ENCODE results near the gene OTUB2. TPM values are rescaled to one million over a fixed set of nuclear protein-coding genes. Genes with fewer than 3 reads are reported as not detected.

The OTUB2 gene
- total RNA-seq, result 0.27 TPM
- long read RNA-seq, result 0 reads

DNA sequence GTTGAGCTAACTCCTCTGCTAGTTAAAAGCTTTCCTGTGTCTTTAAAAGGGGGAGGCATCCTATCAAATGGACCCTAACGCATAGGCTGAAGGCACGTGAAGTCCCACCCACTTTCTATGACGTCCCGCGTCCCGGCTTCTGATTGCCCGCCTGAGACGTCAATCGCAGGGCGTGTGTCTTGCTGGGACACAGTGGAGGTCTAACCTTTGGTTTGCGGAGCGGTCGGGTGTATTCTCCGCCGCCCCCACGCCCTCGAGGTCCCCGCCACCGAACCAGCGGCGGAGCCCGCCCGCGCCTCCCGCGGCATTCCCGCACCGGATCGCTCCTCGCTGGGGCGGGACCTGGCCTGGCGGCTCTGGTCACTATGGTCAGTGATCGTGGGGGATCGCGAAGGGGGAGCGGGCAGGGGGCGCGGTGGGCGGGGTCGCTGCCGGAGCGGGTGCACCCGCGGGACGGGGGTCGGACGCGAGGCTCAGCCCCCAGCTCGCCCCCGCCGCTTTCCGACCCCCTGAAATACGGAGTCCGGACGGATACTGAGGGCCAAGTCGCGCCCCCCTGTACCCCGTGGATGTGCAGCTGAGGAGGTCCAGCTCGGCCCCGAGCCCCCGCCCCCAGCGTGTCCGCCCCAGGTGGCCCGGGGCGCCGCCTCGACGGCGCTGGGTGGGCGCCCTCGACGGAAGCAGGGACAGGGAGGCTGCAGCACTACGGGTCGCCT, at the start of gene OTUB2:
Gene OTUB2 (plus strand): TSS at position 168 of the 716 bp plus-strand sequence. CDS start 198 bp downstream, at position 366.
- intact Hi-C loops (cut with micrococcal nuclease), result no loop called here
- H3K4me1 ChIP-seq, result peaks cover 7% of the 10 kb centered on the region
- H3K36me3 ChIP-seq, result no peaks in the 10 kb centered on the region
- H3K27ac ChIP-seq (replicated peaks), result no peak within 1 kb of the TSS
- H3K4me3 ChIP-seq, result peak within 1 kb of the TSS; percentile 82
- TF ChIP-seq CTCF (IDR thresholded peaks at IDR 0.05; ENCODE audit: borderline replicate concordance), result no peak
- H3K27me3 ChIP-seq (ENCODE audit: low read depth), result no peaks in the 10 kb centered on the region
- peak; percentile 97 for DNase-seq
- H3K9me3 ChIP-seq (replicated peaks), result no peaks in the 10 kb centered on the region

DNA sequence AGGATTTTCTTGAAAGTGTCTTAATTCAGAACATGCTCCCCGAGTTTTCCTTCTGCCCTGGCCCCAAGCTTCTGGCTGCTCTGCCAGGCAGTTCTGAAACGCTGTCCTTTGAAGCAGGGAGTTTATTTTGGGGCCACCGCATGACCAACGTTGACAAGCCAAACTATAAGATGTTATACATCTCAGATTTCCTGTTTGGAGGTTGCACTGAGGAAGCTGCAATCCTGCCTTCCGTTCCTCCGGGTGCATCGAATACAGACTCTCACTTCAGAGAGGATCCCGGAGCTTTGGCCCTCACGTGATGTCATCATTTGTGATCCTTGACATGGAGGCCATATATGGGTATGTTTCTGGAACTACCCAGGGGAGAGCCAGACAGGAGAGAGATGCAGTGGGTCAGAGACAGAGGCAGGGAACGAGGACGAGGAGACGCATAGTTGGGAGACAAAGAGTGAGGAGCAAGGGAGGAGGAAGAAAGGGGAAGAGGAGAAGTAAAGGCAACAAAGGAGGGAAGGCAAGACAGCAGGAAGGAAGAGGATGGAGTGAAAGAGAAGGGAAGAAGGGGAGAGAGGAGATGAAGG, 49.6 kb upstream of the OTUB2 start, which contains the start of gene ASB2:
Gene ASB2 (minus strand): TSS at position 94 of the 581 bp plus-strand sequence. CDS start 12,031 bp downstream, outside the sequence.
- no peak for DNase-seq
- peak within 1 kb of the TSS; percentile 67 for H3K4me3 ChIP-seq
- H3K4me1 ChIP-seq, result peaks cover 68% of the 10 kb centered on the region
- no peaks in the 10 kb centered on the region for H3K27me3 ChIP-seq (ENCODE audit: low read depth)
- peak within 1 kb of the TSS; percentile 89 for H3K27ac ChIP-seq (replicated peaks)
- TF ChIP-seq CTCF (IDR thresholded peaks at IDR 0.05; ENCODE audit: borderline replicate concordance), result no peak
- H3K36me3 ChIP-seq, result no peaks in the 10 kb centered on the region
- intact Hi-C loops (cut with micrococcal nuclease), result no loop called here
- no peaks in the 10 kb centered on the region for H3K9me3 ChIP-seq (replicated peaks)

DNA sequence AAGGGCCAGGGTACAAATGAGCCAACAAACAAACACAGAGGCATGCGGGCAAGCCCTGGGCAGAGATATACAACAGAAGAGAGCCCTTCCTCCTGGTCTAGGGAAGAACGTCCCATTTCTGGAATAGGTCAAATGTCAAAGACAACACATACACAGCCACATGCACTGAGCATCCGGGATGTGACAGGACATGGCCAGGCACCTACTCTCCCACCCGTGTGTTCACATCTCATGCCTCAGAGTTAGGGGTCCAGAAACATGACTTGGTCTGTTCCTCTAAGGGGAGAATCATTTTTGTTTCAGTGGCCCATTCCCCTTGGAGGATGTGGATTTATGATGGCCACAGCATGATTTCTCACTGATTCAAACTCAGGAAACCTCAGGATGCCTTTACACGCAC, 49.0 kb upstream of the OTUB2 start:
- TF ChIP-seq CTCF (IDR thresholded peaks at IDR 0.05; ENCODE audit: borderline replicate concordance), result no peak
- no peaks in the 10 kb centered on the region for H3K9me3 ChIP-seq (replicated peaks)
- no peaks in the 10 kb centered on the region for H3K27me3 ChIP-seq (ENCODE audit: low read depth)
- intact Hi-C loops (cut with micrococcal nuclease), result no loop called here
- H3K4me3 ChIP-seq, result peak overlapping the region; percentile 67
- H3K4me1 ChIP-seq, result peaks cover 68% of the 10 kb centered on the region
- no peaks in the 10 kb centered on the region for H3K36me3 ChIP-seq
- H3K27ac ChIP-seq (replicated peaks), result peak overlapping the region; percentile 89
- DNase-seq, result no peak

- H3K27ac ChIP-seq (replicated peaks), result peak overlapping the region; percentile 89
- no peaks in the 10 kb centered on the region for H3K9me3 ChIP-seq (replicated peaks)
- DNase-seq, result no peak
- H3K4me1 ChIP-seq, result peaks cover 68% of the 10 kb centered on the region
- no peak for TF ChIP-seq CTCF (IDR thresholded peaks at IDR 0.05; ENCODE audit: borderline replicate concordance)
- no peaks in the 10 kb centered on the region for H3K36me3 ChIP-seq
- H3K4me3 ChIP-seq, result no peak overlapping the region
- intact Hi-C loops (cut with micrococcal nuclease), result no loop called here
- no peaks in the 10 kb centered on the region for H3K27me3 ChIP-seq (ENCODE audit: low read depth)
Measured at GRCh38 chr14:93977790-93978581, 48.2 kb upstream of the OTUB2 start.

- no peak overlapping the region for H3K4me3 ChIP-seq
- H3K4me1 ChIP-seq, result peaks cover 68% of the 10 kb centered on the region
- DNase-seq, result no peak
- no peaks in the 10 kb centered on the region for H3K27me3 ChIP-seq (ENCODE audit: low read depth)
- H3K36me3 ChIP-seq, result no peaks in the 10 kb centered on the region
- H3K9me3 ChIP-seq (replicated peaks), result no peaks in the 10 kb centered on the region
- intact Hi-C loops (cut with micrococcal nuclease), result no loop called here
- peak overlapping the region; percentile 89 for H3K27ac ChIP-seq (replicated peaks)
- no peak for TF ChIP-seq CTCF (IDR thresholded peaks at IDR 0.05; ENCODE audit: borderline replicate concordance)
Measured at GRCh38 chr14:93978735-93979134, 47.4 kb upstream of the OTUB2 start.
